HEK293 (cell line): ENCODE results near the gene CPTP.

ENCODE experiments used
- ZNF121 ChIP-seq: fragments of 450-650 bp; formaldehyde crosslinking; IDR thresholded peaks from 2 replicates; pipeline ENCODE4 v1.5.1; 2016; ENCODE audit warnings: missing biosample characterization, missing genetic modification characterization
- ZNF311 ChIP-seq: fragments of 450-650 bp; formaldehyde crosslinking; IDR thresholded peaks from 2 replicates; pipeline ENCODE4 v1.5.1; 2017; ENCODE audit warnings: missing biosample characterization, missing genetic modification characterization, borderline replicate concordance
- ZNF792 ChIP-seq: fragments of 450-650 bp; formaldehyde crosslinking; IDR thresholded peaks from 2 replicates; pipeline ENCODE4 v1.5.1; 2016; ENCODE audit warnings: missing biosample characterization, missing genetic modification characterization
- TF ChIP-seq, protein P1 (sequence below): fragments of 450-650 bp; formaldehyde crosslinking; IDR thresholded peaks from 2 replicates; pipeline ENCODE4 v1.5.1; 2016; ENCODE audit warnings: missing biosample characterization, missing genetic modification characterization
- TF ChIP-seq, protein P2 (sequence below): fragments of 450-650 bp; formaldehyde crosslinking; IDR thresholded peaks from 2 replicates; pipeline ENCODE4 v1.5.1; 2016; ENCODE audit warnings: missing biosample characterization, missing genetic modification characterization

DNA sequence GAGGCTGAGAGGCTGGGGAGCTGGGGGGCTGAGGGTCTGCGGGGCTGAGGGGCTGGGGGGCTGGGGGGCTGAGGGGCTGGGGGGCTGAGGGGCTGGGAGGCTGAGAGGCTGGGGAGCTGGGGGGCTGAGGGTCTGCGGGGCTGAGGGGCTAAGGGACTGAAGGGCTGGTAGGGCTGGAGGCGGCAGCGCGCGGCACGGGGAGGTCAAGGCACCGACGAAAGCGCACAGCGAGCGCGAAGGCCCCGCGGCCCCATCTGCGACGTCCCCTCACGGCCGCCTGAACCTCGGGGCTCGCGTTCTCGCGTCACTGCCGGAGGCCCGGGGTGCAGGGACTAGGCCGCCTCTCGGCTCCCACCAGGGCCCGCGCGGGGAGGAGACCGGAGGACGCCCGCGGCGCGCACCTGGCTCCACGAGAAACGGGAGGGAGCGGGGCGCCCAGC lies 498 bp upstream of the CPTP start:
- TF ChIP-seq, protein P1, sequence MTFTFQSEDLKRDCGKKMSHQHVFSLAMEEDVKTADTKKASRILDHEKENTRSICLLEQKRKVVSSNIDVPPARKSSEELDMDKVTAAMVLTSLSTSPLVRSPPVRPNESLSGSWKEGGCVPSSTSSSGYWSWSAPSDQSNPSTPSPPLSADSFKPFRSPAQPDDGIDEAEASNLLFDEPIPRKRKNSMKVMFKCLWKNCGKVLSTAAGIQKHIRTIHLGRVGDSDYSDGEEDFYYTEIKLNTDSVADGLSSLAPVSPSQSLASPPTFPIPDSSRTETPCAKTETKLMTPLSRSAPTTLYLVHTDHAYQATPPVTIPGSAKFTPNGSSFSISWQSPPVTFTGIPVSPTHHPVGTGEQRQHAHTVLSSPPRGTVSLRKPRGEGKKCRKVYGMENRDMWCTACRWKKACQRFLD (tag by site-specific recombination), result no peak
- TF ChIP-seq, protein P2, sequence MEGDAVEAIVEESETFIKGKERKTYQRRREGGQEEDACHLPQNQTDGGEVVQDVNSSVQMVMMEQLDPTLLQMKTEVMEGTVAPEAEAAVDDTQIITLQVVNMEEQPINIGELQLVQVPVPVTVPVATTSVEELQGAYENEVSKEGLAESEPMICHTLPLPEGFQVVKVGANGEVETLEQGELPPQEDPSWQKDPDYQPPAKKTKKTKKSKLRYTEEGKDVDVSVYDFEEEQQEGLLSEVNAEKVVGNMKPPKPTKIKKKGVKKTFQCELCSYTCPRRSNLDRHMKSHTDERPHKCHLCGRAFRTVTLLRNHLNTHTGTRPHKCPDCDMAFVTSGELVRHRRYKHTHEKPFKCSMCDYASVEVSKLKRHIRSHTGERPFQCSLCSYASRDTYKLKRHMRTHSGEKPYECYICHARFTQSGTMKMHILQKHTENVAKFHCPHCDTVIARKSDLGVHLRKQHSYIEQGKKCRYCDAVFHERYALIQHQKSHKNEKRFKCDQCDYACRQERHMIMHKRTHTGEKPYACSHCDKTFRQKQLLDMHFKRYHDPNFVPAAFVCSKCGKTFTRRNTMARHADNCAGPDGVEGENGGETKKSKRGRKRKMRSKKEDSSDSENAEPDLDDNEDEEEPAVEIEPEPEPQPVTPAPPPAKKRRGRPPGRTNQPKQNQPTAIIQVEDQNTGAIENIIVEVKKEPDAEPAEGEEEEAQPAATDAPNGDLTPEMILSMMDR (tag by site-specific recombination), result no peak
- TF ChIP-seq ZNF792 (tag by site-specific recombination) (no peak), ZNF311 (no peak), ZNF121 (tag by site-specific recombination) (no peak)
